ENCODE data around the gene SH2D3A.
A peak's percentile ranks its signal among the peaks of the same experiment; 100 is the strongest.
"Not testable (repeated sequence)": the region's sequence is repeated elsewhere in the genome, so short reads cannot be mapped to it uniquely, and the experiment has no call there.

Gene SH2D3A

GRCh38 chr19:6790194-6791128 lies 23.2 kb upstream of the SH2D3A start:
- DNase-seq (ENCODE audit: low spot score), result no peak

- DNase-seq (ENCODE audit: low spot score), result no peak
Measured at GRCh38 chr19:6788896-6789295, 21.7 kb upstream of the SH2D3A start.

DNA sequence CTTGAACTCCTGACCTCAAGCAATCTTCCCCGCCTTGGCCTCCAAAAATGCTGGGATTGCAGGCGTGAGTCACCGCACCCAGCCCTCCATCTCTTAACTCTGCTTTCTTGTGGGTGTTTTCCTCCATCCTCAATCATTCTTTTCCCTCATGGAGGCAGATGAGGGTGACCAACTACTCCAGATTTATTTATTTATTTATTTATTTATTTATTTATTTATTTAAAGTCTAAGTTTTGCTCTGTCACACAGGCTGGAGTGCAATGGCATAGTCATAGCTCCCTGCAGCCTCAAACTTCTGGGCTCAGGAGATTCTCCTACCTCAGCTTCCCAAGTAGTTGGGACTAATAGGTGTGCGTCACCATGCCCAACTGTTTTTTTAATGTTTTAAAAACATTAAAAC lies 20.2 kb upstream of the SH2D3A start:
- no peak for DNase-seq (ENCODE audit: low spot score)

- DNase-seq (ENCODE audit: low spot score), result no peak
Measured at GRCh38 chr19:6779206-6779605, 12.0 kb upstream of the SH2D3A start.

- no peak for DNase-seq (ENCODE audit: low spot score)
Measured at GRCh38 chr19:6778386-6778785, 11.2 kb upstream of the SH2D3A start.

GRCh38 chr19:6777434-6777833 lies 10.2 kb upstream of the SH2D3A start:
- no peak for DNase-seq (ENCODE audit: low spot score)

- no peak for DNase-seq (ENCODE audit: low spot score)
Measured at GRCh38 chr19:6776999-6777398, 9.8 kb upstream of the SH2D3A start.

DNA sequence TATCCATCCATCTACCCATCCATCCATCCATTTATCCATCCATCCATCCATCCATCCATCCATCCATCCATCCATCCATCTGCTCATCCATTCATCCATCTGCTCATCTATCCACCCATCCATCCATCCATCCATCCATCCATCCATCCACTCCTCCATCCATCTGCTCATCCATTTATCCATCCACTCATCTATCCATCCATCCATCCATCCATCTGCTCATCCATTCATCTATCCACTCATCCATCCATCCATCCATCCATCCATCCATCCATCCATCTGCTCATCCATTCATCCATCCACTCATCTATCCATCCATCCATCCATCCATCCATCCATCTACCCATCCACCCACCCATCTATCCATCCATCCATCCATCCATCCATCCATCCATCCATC lies 8.8 kb upstream of the SH2D3A start:
- not testable (repeated sequence) for DNase-seq (ENCODE audit: low spot score)

DNA sequence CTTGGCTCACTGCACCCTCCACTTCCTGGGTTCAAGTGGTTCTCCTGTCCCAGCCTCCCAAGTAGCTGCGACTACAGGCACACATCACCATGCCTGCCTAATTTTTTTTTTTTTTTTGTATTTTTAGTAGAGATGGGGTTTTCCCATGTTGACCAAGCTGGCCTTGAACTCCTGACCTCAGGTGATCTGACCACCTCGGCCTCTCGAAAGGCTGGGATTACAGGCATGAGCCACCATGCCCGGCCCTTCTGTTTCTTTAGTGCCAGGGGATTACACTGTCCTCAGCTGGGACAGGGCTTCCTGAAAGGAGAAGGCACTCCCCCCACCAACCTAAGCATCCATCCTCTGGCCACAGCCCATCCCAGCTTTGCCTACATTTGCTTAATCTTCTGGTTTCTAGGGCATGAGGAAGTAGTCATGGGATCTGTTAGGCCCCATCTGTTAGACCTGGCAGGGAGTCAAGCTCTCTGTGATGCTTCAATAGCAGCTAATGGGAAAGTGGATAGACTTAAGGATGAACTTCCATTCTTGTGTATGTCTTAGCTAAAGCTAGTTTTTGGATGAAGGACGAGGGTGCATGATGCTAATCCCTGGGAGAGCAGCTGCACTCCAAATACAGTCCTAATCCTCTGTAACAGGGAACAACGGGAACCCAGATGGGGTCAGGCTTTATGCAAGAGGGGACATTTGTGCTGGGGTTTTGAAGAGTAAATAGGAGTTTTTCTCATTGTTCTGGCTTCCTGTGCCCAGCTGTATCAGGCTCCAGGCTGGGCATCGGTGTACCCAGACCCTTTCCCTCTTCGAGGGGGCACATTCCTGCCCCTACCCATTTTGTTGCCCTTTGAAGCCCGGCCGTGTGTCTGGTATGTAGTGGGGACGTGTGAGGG lies 7.8 kb upstream of the SH2D3A start:
- no peak for DNase-seq (ENCODE audit: low spot score)

- peak; percentile 26 for DNase-seq (ENCODE audit: low spot score)
Measured at GRCh38 chr19:6773323-6773931, 6.2 kb upstream of the SH2D3A start.

DNA sequence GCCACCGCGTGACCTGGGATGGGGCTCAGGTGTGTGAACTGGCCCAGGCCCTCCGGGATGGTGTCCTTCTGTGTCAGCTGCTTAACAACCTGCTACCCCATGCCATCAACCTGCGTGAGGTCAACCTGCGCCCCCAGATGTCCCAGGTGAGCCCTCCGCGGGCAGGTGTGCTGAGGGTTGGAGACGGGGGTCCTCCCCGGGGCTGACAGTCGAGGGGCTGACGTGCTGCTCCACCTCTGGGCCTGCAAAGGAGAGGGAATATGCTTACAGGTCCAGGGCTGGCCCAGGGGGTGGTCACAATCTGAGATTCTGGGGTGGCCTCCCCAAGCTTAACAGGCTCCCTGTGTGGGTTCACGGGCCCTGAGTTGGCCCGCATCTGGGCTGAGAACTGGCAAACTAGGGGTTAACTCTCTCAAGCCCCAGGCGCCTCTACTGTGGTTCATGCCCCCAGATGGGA lies 5.7 kb upstream of the SH2D3A start:
- DNase-seq (ENCODE audit: low spot score), result no peak

DNA sequence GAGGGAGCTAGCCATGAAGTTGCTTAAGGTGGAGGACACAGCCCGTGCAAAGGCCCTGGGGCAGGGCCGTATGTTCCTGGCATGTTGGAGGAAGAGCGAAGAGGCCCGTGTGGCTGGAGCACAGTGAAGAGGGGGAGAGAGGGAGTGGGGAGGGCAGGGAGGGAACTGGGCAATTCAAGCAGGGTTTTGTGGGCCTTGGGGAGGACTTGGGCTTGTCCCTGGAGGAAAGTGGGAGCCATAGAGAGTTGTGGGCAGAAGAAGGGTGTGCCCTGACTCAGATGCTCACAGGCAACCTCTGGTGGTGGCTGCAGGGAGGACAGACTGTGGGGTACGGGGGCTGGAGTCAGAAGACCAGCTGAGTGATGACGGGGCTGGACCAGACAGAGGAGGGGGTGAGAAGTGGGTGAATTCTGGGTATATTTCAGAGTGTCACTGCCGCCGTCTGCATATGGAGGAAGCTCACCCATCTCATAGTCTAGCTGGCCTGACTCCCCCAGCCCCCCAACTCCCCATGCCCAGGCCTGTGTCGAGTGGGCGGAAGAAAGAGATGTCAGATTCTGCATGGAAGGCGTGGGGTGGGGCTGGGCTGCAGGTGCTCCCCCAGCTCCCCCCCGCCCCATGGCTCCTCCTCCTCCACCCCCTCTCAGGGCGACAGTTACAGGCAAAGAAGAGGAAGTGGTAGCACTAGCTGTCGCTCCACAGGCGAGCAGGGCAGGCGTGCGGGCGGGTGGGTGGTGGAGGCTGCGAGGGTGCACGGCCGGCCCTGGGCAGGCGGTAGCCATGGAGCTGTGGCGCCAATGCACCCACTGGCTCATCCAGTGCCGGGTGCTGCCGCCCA lies 5.0 kb upstream of the SH2D3A start, which contains the start of gene VAV1:
VAV1 (plus strand) TSS at position 681 of the 838 bp plus-strand sequence; CDS start at position 781, 100 bp downstream.
- DNase-seq (ENCODE audit: low spot score), result peak; percentile 83

DNA sequence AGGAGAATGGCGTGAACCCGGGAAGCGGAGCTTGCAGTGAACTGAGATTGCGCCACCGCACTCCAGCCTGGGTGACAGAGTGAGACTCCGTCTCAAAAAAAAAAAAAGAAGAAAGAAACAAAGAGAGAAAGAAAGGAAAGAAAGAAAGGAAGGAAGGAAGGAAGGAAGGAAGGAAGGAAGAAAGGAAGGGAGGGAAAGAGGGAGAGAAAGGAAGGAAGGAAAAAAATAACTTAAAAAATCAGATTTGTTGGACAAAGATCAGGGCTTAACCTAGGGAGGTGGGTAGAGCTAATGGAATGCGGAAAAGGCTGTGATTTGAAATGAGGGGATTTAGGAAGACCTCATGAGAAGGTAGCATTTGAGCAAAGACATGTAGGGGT lies 4.4 kb upstream of the SH2D3A start:
- DNase-seq (ENCODE audit: low spot score), result not testable (repeated sequence)

GRCh38 chr19:6769006-6769619 lies 1.9 kb upstream of the SH2D3A start:
- DNase-seq (ENCODE audit: low spot score), result peak; percentile 16

DNA sequence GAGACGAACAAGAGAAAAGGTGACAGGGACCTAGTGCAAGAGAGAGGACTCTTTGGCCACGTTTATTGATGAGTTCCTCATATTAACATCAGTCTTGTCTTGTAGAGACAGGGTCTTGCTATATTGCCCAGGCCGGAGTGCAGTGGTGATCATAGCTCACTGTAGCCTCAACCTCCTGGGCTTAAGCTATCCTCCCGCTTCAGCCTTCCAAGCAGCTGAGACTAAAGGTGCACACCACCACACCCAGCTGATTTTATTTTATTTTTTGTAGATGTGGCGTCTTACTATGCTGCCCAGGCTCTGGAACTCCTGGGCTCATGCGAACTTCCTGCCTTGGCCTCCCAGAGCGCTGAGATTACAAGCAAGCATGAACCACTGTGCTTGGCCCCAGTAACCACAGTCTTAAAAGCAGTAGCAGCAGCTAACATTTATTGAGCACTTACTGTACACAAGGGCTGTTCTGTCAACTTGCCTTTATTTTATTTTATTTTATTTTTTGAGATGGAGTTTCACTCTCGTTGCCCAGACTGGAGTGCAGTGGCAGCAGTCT lies 1.1 kb upstream of the SH2D3A start:
- no peak for DNase-seq (ENCODE audit: low spot score)

DNA sequence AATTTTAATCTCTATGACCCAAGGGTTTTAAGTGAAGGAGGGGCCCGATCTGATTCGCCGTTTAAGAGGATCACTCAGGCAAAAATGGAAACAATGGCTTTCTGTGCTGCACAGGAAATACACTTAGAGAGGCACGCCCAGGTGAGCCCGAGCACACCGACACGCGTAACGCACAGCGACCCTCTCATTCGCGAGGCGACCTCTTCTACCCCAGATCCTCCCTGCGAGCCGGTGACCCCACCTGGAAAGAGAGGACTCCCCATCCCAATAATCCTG lies 216 bp downstream of the SH2D3A start:
- peak; percentile 66 for DNase-seq (ENCODE audit: low spot score)

- no peak for DNase-seq (ENCODE audit: low spot score)
Measured at GRCh38 chr19:6766357-6767080, 716 bp downstream of the SH2D3A start.

DNA sequence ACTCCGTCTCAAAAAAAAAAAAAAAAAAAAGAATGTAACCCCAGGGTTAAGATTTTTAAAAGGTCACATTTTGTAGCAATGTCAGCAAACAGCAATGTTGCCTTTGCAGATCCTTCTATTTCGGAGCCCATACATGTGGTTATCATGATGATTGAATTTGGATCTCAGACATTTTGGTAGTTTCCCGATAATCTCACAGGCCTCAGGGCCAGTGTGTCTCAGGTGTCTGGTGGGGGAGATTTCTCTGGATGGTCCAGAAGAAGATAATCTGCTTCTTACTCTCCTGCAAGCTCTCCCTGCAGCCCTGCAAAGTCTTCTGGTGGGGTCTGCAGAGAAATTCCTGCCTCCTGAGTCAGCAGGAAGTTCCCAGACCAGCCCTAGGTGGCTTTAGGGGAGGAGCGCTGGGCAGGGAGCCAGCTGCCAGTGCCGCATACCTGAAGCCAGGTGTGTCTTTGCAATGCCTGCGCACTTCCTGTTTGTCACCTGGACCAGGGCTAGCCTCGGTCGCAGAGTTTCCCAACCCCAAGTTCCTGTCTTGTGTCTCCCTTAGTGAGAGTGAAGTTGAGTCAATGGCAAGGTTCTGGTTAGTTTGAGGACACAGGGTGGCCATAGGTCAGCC lies 1.4 kb downstream of the SH2D3A start:
- DNase-seq (ENCODE audit: low spot score), result no peak

GRCh38 chr19:6762253-6762797 lies 4.9 kb downstream of the SH2D3A start:
- DNase-seq (ENCODE audit: low spot score), result not testable (repeated sequence)
